Ramos (cell line): ENCODE results near the gene RHOD.

Experiments
- in situ Hi-C: fragments of 300-500 bp; cut with MboI; formaldehyde crosslinking; loops from one replicate; pipeline ENCODE4 v1.14.3; 2022; ENCODE audit warnings: low sequenced_read_pairs; ENCODE audit not compliant: unreplicated experiment

RHOD gene

DNA sequence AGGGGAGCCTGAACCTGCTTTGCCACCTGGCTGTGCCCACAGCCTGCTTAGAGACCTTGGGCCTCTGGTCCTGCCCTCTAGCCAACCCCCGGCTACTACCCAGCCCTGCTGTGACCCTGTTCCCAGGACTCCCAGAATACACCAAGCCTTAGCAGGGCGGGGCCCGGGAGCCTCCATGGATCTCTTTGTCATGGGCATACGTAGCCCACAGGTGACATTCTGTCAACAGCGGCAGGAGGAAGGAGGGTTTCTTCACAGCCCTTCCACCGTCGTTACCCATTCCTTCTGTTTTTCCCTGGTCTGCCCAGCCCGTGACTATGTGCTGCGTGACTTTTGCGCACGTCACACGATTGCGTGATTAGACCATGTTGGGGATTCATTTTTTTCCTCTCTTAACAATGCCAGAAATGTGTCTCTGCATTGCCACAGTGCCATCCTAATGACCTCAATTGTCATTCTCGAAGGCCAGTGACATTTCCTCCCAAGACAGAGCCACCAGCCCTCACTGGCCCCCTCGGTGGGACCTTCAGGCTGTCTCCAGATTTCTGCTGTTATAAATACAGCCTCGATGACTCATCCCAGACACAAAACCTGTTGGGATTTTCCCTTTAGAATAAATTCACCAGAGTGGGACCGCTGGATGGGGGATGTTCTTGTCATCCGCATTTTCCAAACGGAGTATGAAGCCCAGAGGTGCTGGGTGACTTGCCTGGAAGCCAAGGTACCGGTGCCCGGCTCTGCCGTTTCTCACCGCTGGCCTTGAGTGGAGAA, 24.7 kb upstream of the RHOD start:
- in situ Hi-C loops = no loop called here

DNA sequence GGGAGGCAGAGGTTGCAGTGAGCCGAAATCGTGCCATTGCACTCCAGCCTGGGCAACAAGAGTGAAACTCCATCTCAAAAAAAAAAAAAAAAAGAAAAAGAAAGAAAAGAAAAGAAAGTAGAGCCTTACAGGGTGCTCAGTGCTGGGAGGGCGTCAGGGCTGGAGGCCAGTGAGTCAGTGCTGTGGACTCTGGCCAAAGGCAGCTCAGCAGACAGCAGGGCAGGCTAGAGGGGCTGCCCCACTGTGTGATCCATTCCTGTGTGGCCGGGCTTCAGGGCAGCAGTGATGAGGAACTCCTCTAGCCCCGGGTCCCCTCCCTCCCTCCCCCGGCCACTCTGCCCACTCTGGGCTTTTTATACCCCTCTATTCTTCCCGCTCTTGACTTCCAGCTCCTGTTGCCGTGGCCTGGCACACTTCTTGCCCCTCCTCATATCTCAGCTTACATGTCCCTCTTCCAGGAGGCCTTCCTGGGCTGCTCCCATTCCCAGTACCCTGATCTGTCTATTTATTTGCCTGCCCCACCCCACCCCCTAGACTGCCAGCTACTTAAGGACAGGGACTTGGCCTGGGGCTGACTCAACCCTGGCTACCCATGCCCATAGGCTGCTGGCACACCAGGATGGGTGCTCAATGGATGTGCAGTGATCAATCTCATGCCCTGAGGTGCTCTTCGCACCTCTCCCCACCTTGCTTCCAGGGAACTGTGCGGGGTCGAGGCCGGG, 23.7 kb upstream of the RHOD start:
- in situ Hi-C loops = no loop called here

DNA sequence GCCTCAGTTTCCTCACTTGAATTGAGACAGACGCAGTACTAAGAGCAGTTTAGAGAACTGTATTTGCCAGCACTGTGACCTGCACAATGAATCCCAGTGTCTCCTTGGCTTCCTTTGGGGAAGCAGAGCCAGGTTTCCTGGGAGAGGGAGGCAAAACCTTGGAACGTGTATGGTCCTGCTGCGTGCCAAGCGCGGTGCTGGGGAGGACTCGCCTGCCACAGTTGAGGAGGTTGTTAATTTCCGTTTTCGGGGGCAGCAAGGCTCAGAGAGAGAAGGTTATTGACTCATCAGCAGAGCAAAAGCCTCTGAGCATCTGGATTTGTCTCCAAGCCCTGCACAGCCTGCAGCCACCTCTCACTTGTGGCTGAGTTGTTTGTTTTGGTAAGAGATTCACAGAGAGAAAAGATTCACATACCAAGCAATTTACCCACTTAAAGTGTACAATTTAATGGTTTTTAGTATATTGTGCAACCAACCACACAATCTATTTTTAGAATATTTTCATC, 22.9 kb upstream of the RHOD start:
- in situ Hi-C loops = no loop called here

DNA sequence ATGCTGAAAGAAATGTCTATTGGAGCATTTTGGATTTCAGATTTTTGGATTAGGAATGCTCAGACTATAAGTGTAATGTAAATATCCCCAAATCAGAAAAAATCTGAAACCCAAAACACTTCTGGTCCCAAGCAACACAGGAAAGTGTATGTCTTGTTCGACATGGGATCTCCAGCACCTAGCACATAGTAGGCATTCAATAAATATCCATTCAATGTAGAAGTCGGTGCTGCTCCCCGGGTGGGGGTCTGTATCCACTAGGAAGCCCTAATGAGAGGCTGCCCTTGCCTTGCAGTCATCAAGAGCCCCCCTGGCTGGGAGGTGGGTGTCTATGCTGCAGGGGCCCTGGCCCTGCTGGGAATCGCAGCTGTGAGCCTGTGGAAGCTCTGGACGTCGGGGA, 22.3 kb upstream of the RHOD start:
- in situ Hi-C loops = no loop called here

- in situ Hi-C loops = no loop called here
These were observed 16.5 kb upstream of the RHOD start for GRCh38 chr11:67040147-67040546.

DNA sequence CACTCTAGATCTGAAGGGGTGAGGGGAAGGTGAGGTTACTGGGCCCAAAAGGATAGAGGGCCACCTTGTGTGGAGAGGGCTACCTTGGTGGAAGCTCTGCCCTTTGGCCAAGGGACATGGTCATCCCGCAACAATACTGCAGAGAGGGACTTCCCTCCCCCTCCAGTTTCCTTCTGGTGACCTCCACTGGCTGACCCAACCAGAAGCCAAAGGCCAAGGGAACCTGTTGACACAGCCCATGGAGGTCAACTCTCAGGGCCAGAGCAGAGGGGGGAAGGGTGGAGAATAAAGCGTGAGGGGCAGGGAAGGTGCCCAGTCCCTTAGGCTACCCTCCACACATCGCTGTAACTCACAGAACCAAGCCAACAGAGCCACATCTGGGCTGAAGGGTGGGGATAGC, 15.0 kb upstream of the RHOD start:
- in situ Hi-C loops = no loop called here

DNA sequence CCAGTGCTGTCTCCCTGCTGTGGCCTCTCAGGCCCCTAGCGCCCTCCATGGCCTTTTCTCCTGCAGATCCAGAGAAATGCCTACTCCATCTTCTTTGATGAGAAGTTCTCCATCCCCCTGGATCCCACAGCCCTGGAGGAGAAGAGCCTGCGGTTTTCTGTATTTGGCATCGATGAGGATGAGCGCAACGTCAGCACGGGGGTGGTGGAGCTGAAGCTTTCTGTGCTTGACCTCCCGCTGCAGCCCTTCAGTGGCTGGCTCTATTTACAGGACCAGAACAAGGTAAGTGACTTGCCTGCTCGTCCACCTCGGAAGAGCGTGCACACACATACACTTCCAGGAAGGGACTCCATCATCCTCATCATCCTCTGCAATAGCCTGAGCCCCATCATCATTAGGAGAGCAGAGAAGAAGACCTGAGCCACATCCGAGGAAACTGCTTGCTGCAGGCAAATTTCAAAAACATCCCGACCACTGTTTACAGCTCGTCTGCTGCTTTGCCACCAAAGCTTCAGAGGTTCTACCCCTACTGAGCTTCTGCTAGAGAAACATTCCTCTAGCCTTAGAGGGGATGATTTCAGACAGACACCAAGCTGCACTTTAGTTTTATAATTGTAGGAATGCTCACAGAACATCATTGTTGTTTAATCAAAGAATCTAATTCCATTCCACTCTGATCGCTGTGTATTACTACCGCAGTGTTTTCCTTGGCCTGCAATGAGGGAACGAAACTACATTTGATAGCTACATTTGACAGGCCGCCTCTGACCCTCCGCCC, 12.9 kb upstream of the RHOD start:
- in situ Hi-C loops = no loop called here

DNA sequence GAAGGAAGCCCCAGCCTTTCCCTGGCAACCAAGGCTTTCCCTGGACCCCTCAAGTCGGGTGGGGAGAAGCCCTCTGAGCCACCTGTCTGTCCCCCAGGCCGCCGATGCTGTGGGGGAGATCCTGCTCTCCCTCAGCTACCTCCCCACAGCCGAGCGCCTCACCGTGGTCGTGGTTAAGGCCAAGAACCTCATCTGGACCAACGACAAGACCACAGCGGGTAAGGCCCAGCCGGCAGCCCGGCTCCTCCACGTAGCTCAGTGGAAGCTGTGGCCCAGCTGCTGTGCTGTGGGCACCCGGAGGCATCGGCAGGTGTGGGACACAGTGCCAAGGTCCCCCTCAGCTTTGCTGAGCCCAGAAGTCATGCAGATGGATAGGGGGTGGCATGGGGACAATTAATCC, 12.2 kb upstream of the RHOD start:
- in situ Hi-C loops = no loop called here

- in situ Hi-C loops = no loop called here
These were observed 11.3 kb upstream of the RHOD start for GRCh38 chr11:67045314-67045713.

DNA sequence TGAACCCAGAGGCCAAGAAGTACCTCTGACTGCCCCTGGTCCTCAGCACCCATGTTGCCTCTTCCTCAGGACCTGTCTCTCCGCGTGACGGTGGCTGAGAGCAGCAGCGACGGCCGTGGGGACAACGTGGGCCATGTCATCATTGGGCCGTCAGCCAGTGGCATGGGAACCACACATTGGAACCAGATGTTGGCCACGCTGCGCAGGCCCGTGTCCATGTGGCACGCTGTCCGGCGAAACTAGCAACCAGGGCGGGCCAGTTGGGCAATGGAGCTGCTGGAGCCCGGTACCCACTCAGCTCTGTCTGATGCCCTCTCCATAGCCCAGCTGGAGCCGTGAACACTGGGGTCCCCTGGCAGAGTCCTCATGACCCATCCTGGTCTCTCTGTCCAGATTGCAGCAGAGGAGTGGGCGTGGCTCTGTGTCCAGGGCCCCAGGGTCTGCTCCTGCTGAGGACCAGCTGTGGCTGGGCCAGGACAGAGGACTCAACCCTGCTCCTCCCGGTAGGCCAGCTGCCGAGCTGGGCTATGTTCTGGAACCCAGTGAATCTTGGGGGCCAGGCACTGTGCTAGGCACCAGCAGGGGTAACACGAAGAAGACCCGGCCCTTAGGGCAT, 8.0 kb upstream of the RHOD start:
- in situ Hi-C loops = no loop called here

DNA sequence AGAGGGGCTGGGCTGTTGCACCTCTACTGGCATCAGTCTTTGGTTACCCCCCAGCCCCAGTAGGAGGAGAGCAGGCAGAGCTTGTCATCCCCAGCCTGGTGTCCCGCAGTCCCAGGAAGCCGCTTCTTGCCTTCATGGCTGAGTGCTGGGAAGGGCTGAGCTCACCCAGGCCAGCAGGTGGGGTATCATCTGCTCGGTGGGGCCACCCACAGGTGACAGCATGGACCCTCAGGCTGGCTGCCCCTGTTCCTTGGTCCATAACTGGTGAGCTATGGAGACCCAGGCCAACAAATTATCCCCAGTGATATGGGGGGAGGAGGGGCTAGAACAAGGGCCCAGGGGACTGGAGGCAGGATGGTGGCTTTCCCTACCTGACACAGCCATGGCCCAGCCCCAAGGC, 6.5 kb upstream of the RHOD start:
- in situ Hi-C loops = no loop called here

DNA sequence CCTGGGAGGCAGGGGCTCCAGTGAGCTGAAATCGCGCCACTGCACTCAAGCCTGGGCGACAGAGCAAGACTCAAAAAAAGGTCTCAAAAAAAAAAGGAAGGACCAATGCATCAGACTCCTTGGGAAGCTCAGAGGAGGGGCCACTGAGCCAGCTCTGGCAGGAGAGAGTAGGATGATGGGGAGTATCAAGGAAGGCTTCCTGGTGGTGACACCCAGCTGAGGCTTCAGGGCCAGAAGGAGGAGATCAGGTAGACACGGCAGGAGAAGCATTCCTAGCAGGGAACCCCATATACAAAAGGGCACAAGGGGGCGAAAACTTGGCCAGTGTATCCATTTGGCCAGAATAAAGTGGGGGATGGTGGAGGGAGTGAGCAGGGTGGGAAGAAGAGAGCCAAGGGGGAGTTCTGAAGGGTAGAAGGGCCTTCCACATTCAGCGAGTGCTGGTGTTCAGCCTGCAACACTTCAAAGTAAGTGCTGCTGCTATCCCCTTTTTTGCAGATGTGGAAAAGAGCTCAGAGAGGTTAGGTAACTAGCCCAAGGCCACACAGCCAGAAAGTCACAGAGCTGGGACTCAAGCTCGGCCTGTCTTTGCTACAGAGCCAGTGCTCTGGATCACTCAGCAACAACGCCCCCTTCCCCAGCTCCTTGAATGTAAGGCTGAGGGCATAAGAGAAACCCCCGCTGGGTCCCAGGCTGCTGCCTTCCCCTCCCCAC, 5.3 kb upstream of the RHOD start:
- in situ Hi-C loops = no loop called here

DNA sequence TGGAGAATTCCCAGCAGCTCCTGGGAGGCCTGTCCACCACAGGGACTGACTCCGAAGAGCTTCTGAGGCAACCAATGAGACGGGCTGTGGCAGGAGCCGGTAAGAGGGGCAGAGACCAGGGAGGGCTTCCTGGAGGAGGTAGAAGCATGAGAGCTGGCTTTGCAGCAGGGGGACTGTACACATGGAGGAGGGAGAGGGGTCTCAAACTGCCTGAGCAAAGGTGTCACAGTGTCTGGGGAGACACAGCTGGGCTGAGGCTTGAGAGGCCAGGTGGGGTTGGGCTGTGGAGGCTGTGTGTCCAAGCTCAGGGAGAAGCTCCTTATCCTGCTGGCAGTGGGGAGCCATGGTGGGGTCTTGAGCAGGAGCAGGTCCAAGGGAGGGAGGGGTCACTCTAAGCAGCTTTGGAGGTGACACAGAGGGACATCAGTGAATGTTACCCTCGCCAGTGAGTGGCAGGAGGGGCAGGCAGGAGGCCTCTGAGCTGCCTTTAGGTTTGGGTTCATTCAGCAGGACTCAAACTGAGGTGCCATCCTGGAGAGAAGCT, 4.6 kb upstream of the RHOD start:
- in situ Hi-C loops = no loop called here

DNA sequence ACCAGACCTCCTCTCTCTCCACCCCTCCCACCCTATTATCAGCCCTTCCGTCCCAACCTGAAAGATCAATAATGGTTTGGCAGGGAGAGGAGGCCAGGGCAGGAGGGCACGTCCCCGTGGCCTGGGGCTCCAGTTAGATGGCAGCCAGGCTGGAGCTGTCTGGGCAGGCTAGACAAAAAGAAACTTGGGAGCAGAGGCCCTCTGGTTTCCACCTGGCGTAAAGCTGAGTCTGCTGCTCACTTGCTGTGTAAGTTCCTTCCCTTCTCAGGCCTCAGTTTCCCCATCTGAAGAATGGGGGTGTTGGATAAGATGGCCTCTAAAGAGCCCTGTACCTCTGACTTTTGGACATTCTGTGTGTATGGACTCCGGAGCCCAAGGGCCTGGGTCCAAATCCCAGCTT, 3.8 kb upstream of the RHOD start:
- in situ Hi-C loops = no loop called here

DNA sequence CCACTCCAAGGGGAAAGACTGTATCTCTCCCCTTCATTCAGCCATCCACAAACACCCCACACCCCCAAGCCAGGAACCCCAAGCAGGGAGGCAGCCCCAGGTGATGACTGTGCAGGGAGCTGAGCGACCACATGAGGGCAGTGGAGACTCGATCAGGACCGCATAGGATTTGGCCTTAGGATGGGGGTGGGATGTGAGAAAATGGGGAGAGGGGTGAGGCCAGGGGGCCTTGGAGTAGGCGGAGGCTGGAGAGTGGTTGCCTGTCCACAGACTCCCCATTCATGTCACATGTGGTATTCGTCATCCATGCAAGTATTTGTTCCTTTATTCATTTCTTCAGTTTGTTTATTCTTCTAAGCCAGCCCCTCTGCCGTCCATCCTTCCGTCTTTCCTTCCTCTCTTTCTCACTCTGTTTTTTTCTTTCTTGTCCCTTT, 2.7 kb upstream of the RHOD start:
- in situ Hi-C loops = no loop called here

DNA sequence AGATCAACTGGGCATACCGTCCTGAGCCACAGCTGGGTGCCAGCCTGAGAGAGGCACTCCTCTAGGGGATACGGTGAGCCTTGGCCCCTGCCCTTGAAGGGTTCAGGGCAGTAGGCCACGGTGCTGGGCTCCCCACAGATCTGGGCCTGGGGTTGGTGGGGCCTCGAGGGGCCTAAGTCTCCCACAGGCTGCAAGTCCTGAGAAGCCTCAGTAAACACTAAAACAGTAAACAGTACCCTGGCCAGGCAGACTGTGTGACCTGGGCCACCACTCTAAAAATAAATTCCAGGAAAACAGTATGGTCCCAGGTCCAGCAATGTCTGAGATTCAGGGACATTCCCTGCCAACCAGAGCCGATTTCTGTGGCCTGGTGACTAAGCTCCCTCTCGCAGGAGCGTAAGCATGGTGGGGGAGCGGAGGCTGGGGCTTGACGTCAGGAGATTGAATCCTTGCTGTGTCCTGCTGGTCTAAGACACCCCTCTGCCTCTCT, 2.3 kb upstream of the RHOD start:
- in situ Hi-C loops = no loop called here

DNA sequence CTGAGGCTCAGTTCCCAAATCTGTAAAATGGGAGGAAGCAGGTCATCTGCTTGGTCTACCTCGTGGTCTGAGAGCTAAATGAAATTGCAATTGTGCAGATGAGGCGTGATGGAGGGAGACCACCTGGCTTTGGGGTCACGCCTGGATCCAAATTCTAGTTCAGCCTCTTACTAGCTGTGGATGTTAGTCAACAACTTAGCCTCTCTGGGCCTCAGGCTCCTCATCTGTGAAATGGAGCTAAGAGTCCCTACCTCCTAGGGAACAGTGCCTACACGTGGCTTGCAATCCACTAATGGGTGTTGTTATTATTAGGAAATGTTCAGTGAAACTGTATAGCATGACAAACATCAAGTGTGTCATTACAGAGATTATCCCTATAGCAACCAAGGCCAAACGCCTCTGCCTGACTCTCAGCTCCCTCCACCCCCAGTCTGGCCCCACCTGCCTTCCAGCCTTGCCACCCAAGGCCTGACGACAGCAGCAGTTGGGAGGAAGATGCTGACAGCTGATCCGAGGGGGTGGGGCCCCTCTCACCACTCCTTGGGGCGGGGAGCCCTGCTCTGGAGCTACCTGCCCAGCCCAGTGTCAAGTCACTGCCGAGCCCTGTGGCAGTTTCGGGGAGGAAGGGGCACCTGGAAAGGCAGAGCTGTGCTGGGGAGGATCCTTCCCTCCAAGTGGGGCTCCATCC, 1.7 kb upstream of the RHOD start:
- in situ Hi-C loops = no loop called here

DNA sequence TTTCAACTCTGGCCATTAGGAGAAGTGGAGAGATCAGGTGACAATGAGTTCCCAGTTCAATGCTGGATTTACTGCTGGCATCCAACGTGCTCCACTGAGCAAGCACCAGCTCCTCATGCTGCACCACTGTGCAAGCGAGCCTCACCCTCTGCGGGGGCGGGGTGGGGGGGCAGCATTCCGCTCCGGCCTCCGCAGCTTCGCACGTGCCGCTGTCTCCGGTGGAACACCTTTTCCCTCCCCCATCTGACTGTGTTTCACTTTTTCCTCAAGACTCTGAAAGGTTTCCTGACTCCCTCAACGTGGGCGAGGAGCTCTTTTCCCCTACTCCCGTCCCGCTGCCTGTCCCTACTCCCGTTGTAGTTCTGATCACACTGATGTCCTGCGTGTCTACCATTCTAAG, 835 bp upstream of the RHOD start:
- in situ Hi-C loops = no loop called here

- in situ Hi-C loops = no loop called here
These were observed 592 bp downstream of the RHOD start for GRCh38 chr11:67057205-67057672.
